ENCODE measurements around the gene STARD9. TPM values are rescaled to one million over a fixed set of nuclear protein-coding genes. Genes with fewer than 3 reads are reported as not detected.

STARD9 gene
- total and polyA plus RNA-seq, 10 of the 15 experiments (the other 5 are each of a cell fraction or from before 2014, with no cell fraction given) = 0.58 to 11.5 (median 6.1) TPM

- TF ChIP-seq KAT2A (conservative IDR thresholded peaks at IDR 0.05; ENCODE audit: control insufficient read depth, low read depth, low read length) = no peak
- TF ChIP-seq, protein P1, sequence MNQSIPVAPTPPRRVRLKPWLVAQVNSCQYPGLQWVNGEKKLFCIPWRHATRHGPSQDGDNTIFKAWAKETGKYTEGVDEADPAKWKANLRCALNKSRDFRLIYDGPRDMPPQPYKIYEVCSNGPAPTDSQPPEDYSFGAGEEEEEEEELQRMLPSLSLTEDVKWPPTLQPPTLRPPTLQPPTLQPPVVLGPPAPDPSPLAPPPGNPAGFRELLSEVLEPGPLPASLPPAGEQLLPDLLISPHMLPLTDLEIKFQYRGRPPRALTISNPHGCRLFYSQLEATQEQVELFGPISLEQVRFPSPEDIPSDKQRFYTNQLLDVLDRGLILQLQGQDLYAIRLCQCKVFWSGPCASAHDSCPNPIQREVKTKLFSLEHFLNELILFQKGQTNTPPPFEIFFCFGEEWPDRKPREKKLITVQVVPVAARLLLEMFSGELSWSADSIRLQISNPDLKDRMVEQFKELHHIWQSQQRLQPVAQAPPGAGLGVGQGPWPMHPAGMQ (IDR thresholded peaks at IDR 0.05; ENCODE audit: borderline replicate concordance) = no peak
- TF ChIP-seq PKNOX1 (IDR thresholded peaks at IDR 0.05) = no peak
Measured at GRCh38 chr15:42544853-42545629, 30.4 kb upstream of the STARD9 start (continued).

DNA sequence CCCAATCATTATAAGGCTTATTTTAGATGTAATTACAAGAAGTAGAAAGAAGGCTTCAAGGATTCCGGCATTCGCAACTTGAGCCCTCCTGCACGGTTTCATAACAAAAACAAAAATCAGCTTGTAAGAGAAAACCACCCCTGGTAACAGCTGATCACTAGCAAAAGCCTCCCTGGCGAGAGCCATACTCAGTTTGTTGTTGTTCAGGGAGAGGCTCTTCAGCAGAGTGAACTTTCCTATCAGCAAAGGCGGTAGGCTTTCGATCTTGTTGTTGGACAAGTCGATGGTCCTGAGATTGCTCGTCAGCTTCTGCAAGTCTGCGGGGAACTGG is 27.5 kb upstream of the STARD9 start:
- Histone ChIP-seq H3K79me2 (ENCODE audit: control insufficient read depth, insufficient read depth, low read length) (peaks cover 57% of the 10 kb centered on the region), H4K20me1 (ENCODE audit: control insufficient read depth, insufficient read depth) (no peaks in the 10 kb centered on the region), H3K9ac (ENCODE audit: control insufficient read depth, insufficient read depth, low read length) (peak overlapping the region; percentile 86), H3K9me3 (replicated peaks; ENCODE audit: control insufficient read depth, insufficient read depth, low read length) (no peaks in the 10 kb centered on the region), H3K4me1 (ENCODE audit: control insufficient read depth, insufficient read depth, low read length) (no peaks in the 10 kb centered on the region; the same call in 1 of the 2 replicates), H3K36me3 (ENCODE audit: control insufficient read depth in 2 of 2, insufficient read depth in 2 of 2, low read length in 1 of 2) (peaks cover 1 to 12% of the 10 kb centered on the region in 2 experiments; a peak in 3 of 4 replicates), H2AFZ (ENCODE audit: control insufficient read depth, low read depth, low read length) (peak overlapping the region; percentile 81), H3K4me3 (peak overlapping the region; percentile 76), H3K27me3 (replicated peaks in 1 of 2; ENCODE audit: control insufficient read depth in 2 of 2, insufficient read depth in 2 of 2, low read length in 1 of 2) (no peaks in the 10 kb centered on the region), H3K27ac (ENCODE audit: control insufficient read depth, insufficient read depth) (peak overlapping the region; percentile 72), H3K4me2 (ENCODE audit: control insufficient read depth, insufficient read depth) (peak overlapping the region; percentile 82)
- intact Hi-C loops (cut with micrococcal nuclease; ENCODE audit: unreplicated experiment) (loop anchor here (2.0 kb wide), 1 partner anchor 103 kb away; no protein-coding TSS in a partner anchor), in situ Hi-C loops (cut with MboI) (no loop called here)
- no peak for DNase-seq (ENCODE audit: low read depth, low spot score)
- SMC1A ChIA-PET (ENCODE audit: uncharacterized antibody, unreplicated experiment) = interaction anchor here (0.6 to 5.4 kb wide), 18 partner anchors 13 to 320 kb away, joined by 3 to 45 read pairs (median 4); no protein-coding TSS in a partner anchor
- peak; percentile 27; the same call in 2 of the 3 replicates for ATAC-seq
- CTCF ChIA-PET = interaction anchor here (0.8 to 3.0 kb wide), 6 partner anchors 8 to 104 kb away, joined by 3 to 7 read pairs (median 5); partner anchors contain the start of gene ZNF106
- FAIRE-seq = no peak
- RAD21 ChIA-PET (ENCODE audit: unreplicated experiment) = interaction anchor here (0.6 to 2.7 kb wide), 14 partner anchors 12 to 103 kb away, joined by 3 to 9 read pairs (median 4); partner anchors contain the start of genes SNAP23, STARD9 and ZNF106
- TF ChIP-seq, protein P2, sequence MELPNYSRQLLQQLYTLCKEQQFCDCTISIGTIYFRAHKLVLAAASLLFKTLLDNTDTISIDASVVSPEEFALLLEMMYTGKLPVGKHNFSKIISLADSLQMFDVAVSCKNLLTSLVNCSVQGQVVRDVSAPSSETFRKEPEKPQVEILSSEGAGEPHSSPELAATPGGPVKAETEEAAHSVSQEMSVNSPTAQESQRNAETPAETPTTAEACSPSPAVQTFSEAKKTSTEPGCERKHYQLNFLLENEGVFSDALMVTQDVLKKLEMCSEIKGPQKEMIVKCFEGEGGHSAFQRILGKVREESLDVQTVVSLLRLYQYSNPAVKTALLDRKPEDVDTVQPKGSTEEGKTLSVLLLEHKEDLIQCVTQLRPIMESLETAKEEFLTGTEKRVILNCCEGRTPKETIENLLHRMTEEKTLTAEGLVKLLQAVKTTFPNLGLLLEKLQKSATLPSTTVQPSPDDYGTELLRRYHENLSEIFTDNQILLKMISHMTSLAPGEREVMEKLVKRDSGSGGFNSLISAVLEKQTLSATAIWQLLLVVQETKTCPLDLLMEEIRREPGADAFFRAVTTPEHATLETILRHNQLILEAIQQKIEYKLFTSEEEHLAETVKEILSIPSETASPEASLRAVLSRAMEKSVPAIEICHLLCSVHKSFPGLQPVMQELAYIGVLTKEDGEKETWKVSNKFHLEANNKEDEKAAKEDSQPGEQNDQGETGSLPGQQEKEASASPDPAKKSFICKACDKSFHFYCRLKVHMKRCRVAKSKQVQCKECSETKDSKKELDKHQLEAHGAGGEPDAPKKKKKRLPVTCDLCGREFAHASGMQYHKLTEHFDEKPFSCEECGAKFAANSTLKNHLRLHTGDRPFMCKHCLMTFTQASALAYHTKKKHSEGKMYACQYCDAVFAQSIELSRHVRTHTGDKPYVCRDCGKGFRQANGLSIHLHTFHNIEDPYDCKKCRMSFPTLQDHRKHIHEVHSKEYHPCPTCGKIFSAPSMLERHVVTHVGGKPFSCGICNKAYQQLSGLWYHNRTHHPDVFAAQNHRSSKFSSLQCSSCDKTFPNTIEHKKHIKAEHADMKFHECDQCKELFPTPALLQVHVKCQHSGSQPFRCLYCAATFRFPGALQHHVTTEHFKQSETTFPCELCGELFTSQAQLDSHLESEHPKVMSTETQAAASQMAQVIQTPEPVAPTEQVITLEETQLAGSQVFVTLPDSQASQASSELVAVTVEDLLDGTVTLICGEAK (IDR thresholded peaks at IDR 0.05; ENCODE audit: borderline replicate concordance) = no peak
- TF ChIP-seq SIN3A (IDR thresholded peaks at IDR 0.05; ENCODE audit: low read depth, low read length) = peak; percentile 25; the same call in 1 of the 2 replicates
- TF ChIP-seq, protein P3, sequence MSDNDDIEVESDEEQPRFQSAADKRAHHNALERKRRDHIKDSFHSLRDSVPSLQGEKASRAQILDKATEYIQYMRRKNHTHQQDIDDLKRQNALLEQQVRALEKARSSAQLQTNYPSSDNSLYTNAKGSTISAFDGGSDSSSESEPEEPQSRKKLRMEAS (IDR thresholded peaks at IDR 0.05; ENCODE audit: low read depth, low read length) = 0 out of 2 replicates have a peak, but pooled peaks have one; percentile 18
- TF ChIP-seq RFX5 (IDR thresholded peaks at IDR 0.05; ENCODE audit: low read depth, low read length) = 0 out of 2 replicates have a peak, but pooled peaks have one; percentile 28
- BruUV-seq (replicated peaks) = no TSS peak
- 21% methylated on average over 7 of the region's 9 CpGs for WGBS (ENCODE audit: insufficient coverage, insufficient replicate concordance, low lambda C conversion rate, missing lambda C conversion rate)
- POLR2A ChIA-PET = interaction anchor here (0.8 to 3.2 kb wide), 15 partner anchors 11 to 102 kb away, joined by 3 to 13 read pairs (median 6); partner anchors contain the start of genes SNAP23, STARD9 and ZNF106

Measured in GM12878 (cell line).